ENCODE measurements around the gene TWIST2.

Gene TWIST2

DNA sequence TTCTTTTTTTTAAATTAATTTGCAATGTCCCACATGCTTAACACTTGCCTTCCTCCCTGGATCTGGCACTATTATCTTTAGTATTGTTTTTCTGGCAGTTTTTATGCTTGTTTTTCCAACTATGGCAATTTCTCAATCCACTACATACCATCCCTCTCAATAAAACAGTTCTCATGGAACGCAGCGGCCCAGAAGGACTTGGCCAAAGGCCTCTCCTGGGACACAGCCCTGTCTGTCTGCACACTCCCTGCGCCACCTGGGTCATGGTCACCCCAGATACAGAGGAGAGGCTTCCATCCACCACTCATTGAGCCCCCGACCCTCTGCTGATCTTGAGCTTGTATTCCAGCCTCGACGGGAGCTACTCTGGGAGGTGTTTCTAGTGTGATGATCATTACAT, 91.2 kb downstream of the TWIST2 start:
- DNase-seq (ENCODE audit: insufficient read length, low spot score) (no peak), FAIRE-seq (no peak)
- TF ChIP-seq, protein P1, sequence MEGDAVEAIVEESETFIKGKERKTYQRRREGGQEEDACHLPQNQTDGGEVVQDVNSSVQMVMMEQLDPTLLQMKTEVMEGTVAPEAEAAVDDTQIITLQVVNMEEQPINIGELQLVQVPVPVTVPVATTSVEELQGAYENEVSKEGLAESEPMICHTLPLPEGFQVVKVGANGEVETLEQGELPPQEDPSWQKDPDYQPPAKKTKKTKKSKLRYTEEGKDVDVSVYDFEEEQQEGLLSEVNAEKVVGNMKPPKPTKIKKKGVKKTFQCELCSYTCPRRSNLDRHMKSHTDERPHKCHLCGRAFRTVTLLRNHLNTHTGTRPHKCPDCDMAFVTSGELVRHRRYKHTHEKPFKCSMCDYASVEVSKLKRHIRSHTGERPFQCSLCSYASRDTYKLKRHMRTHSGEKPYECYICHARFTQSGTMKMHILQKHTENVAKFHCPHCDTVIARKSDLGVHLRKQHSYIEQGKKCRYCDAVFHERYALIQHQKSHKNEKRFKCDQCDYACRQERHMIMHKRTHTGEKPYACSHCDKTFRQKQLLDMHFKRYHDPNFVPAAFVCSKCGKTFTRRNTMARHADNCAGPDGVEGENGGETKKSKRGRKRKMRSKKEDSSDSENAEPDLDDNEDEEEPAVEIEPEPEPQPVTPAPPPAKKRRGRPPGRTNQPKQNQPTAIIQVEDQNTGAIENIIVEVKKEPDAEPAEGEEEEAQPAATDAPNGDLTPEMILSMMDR (IDR thresholded peaks at IDR 0.05; ENCODE audit: insufficient read depth, missing control alignments), result no peak

DNA sequence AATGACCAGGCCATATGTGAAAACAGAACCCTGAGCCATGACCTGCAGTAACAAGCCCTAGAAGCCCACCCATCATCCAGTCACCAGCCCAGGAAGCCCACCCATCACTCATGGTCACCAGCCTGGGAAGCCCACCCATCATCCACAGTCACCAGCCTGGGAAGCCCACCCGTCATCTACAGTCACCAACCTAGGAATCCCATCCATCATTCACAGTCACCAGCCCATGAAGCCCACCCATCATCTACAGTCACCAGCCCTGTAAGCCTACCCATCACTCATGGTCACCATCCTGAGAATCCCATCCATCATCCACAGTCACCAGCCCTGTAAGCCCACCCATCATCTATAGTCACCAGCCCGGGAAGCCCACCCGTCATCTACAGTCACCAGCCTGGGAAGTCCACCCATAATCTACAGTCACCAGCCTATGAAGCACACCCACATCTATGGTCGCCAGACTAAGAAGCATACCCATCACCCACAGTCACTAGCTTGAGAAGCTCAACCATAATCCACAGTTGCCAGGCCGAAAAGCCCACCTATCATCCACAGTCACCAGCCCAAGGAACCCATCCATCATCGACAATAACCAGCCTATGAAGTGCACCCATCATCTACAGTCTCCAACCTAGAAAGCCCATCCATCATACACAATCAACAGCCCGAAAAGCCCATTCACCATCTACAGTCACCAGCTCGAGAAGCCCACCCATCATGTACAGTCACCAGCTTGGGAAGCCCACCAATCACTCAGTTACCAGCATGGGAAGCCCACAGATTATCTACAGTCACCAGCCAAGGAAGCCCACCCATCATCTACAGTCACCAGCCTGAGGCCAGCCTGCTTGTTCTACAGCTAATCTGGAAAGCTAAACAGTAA, 91.9 kb downstream of the TWIST2 start:
- FAIRE-seq (no peak), DNase-seq (ENCODE audit: insufficient read length, low spot score) (no peak)
- TF ChIP-seq, protein P1 (IDR thresholded peaks at IDR 0.05; ENCODE audit: insufficient read depth, missing control alignments), result no peak

GRCh38 chr2:238940806-238941205, 92.9 kb downstream of the TWIST2 start:
- TF ChIP-seq, protein P1 (IDR thresholded peaks at IDR 0.05; ENCODE audit: insufficient read depth, missing control alignments), result no peak
- DNase-seq (ENCODE audit: insufficient read length, low spot score), result no peak
- no peak for FAIRE-seq

DNA sequence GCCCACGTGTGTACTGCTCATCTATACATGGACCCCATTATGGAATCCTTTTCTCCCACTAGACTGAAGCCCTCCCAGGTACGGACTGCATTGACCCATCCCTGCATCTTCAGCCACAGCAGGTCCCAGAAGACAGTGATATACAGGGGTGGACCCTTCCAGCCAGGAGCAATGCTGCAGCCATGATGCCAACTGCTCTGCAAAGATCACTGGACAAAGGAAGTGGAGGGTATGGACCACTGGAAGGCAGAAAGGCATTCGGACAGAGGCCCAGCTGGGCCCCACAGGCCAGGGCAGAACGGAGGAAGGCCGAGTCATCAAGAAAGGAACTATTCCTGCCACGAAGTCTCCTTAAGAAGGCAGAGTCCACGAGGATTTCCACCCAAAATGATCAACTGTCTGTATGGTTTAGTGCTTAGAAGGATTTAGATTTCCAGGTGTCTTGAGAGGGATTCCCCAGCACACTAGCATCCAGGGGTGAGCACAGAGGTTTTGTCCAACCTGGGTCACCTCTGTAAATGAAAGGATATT, 93.4 kb downstream of the TWIST2 start:
- DNase-seq (ENCODE audit: insufficient read length, low spot score), result no peak
- TF ChIP-seq, protein P1 (IDR thresholded peaks at IDR 0.05; ENCODE audit: insufficient read depth, missing control alignments), result no peak
- no peak for FAIRE-seq

GRCh38 chr2:238942080-238942725, 94.3 kb downstream of the TWIST2 start:
- FAIRE-seq (no peak), DNase-seq (ENCODE audit: insufficient read length, low spot score) (no peak)
- TF ChIP-seq, protein P1 (IDR thresholded peaks at IDR 0.05; ENCODE audit: insufficient read depth, missing control alignments), result no peak

DNA sequence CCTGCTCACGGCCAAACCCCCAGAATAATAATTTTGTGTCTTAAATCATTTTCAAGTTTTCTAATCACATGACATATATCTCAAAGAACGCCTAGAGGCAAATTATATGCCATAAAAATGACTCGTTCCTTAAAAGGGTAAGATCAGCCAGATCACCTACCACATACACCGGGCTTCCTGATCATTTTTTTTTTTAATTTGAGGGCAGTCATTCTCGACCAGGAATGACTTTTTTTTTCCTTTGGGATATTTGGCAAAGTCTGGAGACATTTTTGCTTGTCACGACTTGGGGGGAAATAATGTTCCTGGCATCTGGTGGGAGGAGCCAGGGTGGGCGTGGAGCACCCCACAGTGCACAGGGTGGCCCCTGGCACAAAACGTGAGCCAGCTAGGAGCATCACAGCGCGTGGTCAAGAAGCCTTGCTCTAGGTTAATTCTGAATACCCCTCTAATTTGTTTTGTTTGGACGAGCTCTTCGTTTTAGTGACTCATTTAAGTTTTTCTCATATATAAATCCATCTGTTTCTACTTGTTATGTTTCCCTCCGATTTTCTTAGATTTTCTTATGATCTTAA, 94.9 kb downstream of the TWIST2 start:
- DNase-seq (ENCODE audit: insufficient read length, low spot score) (no peak), FAIRE-seq (no peak)
- TF ChIP-seq, protein P1 (IDR thresholded peaks at IDR 0.05; ENCODE audit: insufficient read depth, missing control alignments), result no peak

Data from D721Med (cell line).